Smooth muscle cell (in vitro differentiated cells): ENCODE results near the gene HOXB2. TPM values are rescaled to one million over a fixed set of nuclear protein-coding genes. Genes with fewer than 3 reads are reported as not detected.
"Not testable (repeated sequence)": the region's sequence is repeated elsewhere in the genome, so short reads cannot be mapped to it uniquely, and the experiment has no call there.

Experiments
- DNase-seq: peaks from one replicate; lab custom pipeline; 2025; ENCODE audit not compliant: unreplicated experiment; lab: John Stamatoyannopoulos, UW
- H2AFZ ChIP-seq: fragments of 200-600 bp; sonication (generic); 2 replicates; pipeline ENCODE4 v1.6.0; 2016; ENCODE audit warnings: antibody characterized with exemption, low read depth, mild to moderate bottlenecking
- H3F3A ChIP-seq: fragments of 200-600 bp; sonication (generic); 2 replicates; pipeline ENCODE4 v1.6.0; 2017; ENCODE audit warnings: antibody characterized with exemption, low read depth
- H3K27ac ChIP-seq: fragments of 200-600 bp; sonication (generic); 2 replicates; pipeline ENCODE4 v1.5.1; 2016; ENCODE audit warnings: low read depth, mild to moderate bottlenecking
- H3K27me3 ChIP-seq: fragments of 200-600 bp; sonication (generic); 2 replicates; pipeline ENCODE4 v1.6.1; 2016; ENCODE audit warnings: low read depth, mild to moderate bottlenecking
- H3K36me3 ChIP-seq: fragments of 200-600 bp; sonication (generic); 2 replicates; pipeline ENCODE4 v1.5.1; 2016; ENCODE audit warnings: low read depth
- H3K4me1 ChIP-seq: fragments of 200-600 bp; sonication (generic); 2 replicates; pipeline ENCODE4 v1.5.1; 2016; ENCODE audit warnings: low read depth
- H3K4me2 ChIP-seq: fragments of 200-600 bp; sonication (generic); 2 replicates; pipeline ENCODE4 v1.6.0; 2016; ENCODE audit warnings: mild to moderate bottlenecking
- H3K4me3 ChIP-seq: fragments of 200-600 bp; sonication (generic); 2 replicates; pipeline ENCODE4 v1.5.1; 2016; ENCODE audit warnings: mild to moderate bottlenecking
- H3K79me2 ChIP-seq: fragments of 200-600 bp; sonication (generic); 2 replicates; pipeline ENCODE4 v1.6.0; 2016; ENCODE audit warnings: low read depth, mild to moderate bottlenecking
- H3K9ac ChIP-seq: fragments of 200-600 bp; sonication (generic); 2 replicates; pipeline ENCODE4 v1.6.0; 2016; ENCODE audit warnings: low read depth
- H3K9me3 ChIP-seq: fragments of 200-600 bp; sonication (generic); replicated peaks from 2 replicates; pipeline ENCODE4 v1.5.1; 2016; ENCODE audit warnings: low read depth
- H4K20me1 ChIP-seq: fragments of 200-600 bp; sonication (generic); 2 replicates; pipeline ENCODE4 v1.6.0; 2016; ENCODE audit warnings: low read depth
- WGBS: methylation state at CpG from one replicate; pipeline ENCODE4 v1.1.7; 2016; ENCODE audit warnings: low lambda C conversion rate; 5-methylcytosine and 5-hydroxymethylcytosine counted together
- polyA plus RNA-seq: library from polyadenylated mRNA; unstranded; fragments of >200 nt; fragmentation: Nextera tagmentation; extraction: Ambion mirVana; gene quantifications from 2 replicates; pipeline ENCODE4 v1.2.1, GENCODE V29; 2016
- total RNA-seq: library from RNA; depleted of rRNA; stranded (reverse); fragments of >200 nt; gene quantifications from 2 replicates; pipeline ENCODE4 v1.2.3, GENCODE V29; 2014
- TF ChIP-seq, protein P1 (sequence below): fragments of 200-600 bp; sonication (generic); IDR thresholded peaks from 2 replicates; pipeline ENCODE4 v1.5.1; 2017; ENCODE audit warnings: borderline replicate concordance, mild to moderate bottlenecking, antibody characterized with exemption; ENCODE audit not compliant: insufficient read depth, poor library complexity, severe bottlenecking

Gene HOXB2
- total and polyA plus RNA-seq, 2 experiments from 2014 or later, result 26.5 to 40.4 TPM

DNA sequence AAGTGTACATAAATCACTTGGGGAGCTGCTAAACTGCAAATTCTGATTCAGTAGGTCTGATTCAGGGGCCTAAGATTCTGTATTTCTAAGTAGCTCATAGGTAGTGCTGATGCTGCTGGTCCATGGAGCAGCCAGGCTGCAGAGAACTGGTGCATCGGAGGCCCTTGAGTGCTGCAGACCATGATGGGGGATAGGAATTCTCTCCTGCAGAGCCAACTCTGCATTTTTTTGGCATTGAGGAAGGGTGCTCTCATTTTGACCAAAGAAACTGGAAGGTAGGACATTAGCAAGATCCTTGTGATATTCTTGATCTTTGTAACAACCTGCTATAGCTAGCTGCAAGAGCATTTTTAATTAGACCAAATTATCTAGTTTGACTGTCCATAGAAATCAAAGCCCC, 4.7 kb downstream of the HOXB2 start:
- H3K4me3 ChIP-seq, result no peak overlapping the region
- no peak overlapping the region for H3K9ac ChIP-seq
- no peak for DNase-seq
- peaks cover 8% of the 10 kb centered on the region for H3F3A ChIP-seq
- H2AFZ ChIP-seq, result no peak overlapping the region
- no peaks in the 10 kb centered on the region for H3K9me3 ChIP-seq
- TF ChIP-seq, protein P1, sequence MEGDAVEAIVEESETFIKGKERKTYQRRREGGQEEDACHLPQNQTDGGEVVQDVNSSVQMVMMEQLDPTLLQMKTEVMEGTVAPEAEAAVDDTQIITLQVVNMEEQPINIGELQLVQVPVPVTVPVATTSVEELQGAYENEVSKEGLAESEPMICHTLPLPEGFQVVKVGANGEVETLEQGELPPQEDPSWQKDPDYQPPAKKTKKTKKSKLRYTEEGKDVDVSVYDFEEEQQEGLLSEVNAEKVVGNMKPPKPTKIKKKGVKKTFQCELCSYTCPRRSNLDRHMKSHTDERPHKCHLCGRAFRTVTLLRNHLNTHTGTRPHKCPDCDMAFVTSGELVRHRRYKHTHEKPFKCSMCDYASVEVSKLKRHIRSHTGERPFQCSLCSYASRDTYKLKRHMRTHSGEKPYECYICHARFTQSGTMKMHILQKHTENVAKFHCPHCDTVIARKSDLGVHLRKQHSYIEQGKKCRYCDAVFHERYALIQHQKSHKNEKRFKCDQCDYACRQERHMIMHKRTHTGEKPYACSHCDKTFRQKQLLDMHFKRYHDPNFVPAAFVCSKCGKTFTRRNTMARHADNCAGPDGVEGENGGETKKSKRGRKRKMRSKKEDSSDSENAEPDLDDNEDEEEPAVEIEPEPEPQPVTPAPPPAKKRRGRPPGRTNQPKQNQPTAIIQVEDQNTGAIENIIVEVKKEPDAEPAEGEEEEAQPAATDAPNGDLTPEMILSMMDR, result no peak
- H3K79me2 ChIP-seq, result peaks cover 30% of the 10 kb centered on the region
- no peaks in the 10 kb centered on the region for H4K20me1 ChIP-seq
- H3K27me3 ChIP-seq, result no peaks in the 10 kb centered on the region
- peak overlapping the region; percentile 93 for H3K27ac ChIP-seq
- H3K36me3 ChIP-seq, result no peaks in the 10 kb centered on the region
- WGBS, result 75% methylated on average over 1 of the region's 1 CpG
- peaks cover 15% of the 10 kb centered on the region for H3K4me1 ChIP-seq
- peak overlapping the region; percentile 98 for H3K4me2 ChIP-seq

DNA sequence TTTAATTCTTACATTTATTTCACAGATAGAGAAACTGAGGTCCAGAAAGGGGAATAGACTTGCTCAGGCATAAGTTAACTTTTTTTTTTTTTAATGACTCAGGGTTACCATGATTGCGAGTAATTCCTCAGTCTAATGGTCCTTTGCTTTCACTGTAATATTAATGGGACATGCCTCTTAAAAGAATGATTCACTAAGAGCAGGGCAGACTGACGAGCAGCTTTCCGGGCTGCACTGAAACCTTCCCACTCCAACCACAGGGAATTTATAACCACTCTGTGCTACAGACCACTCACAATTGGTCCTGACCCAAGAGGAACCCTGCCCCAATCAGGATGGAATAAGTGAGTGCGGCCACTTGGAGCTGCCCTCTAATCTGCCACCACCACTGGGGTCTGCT, 5.7 kb downstream of the HOXB2 start:
- peaks cover 15% of the 10 kb centered on the region for H3K4me1 ChIP-seq
- H3K9ac ChIP-seq, result no peak overlapping the region
- TF ChIP-seq, protein P1, result no peak
- no peaks in the 10 kb centered on the region for H3K36me3 ChIP-seq
- H3K27me3 ChIP-seq, result no peaks in the 10 kb centered on the region
- peaks cover 30% of the 10 kb centered on the region for H3K79me2 ChIP-seq
- H3K27ac ChIP-seq, result peak overlapping the region; percentile 85
- H3K9me3 ChIP-seq, result no peaks in the 10 kb centered on the region
- peak overlapping the region; percentile 98 for H3K4me2 ChIP-seq
- H3K4me3 ChIP-seq, result no peak overlapping the region
- no peak overlapping the region for H2AFZ ChIP-seq
- 17% methylated on average over 4 of the region's 4 CpGs for WGBS
- peaks cover 7% of the 10 kb centered on the region for H3F3A ChIP-seq
- DNase-seq, result no peak
- no peaks in the 10 kb centered on the region for H4K20me1 ChIP-seq

DNA sequence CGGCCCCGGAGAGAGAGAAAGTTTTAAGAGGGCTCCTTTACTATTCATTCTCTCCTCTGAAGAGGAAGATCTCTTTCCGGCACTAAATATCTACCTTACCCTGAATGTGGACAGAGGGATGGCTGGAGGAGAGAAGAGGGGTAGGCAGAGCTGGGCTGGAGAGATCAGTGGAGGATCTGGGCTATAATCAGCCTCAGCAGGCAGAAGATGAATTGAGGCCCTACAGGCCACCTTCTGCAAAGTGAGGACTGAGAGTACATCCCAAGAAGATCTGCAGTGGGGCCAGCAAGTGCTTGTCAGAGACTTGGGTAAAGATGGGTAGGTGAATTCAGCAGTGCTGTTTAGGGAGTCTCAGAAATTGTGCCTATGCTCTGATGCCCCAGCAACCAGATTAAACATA, 7.6 kb downstream of the HOXB2 start:
- Histone ChIP-seq H2AFZ (no peak overlapping the region), H3K27me3 (peaks cover 2% of the 10 kb centered on the region), H3K9me3 (no peaks in the 10 kb centered on the region), H4K20me1 (no peaks in the 10 kb centered on the region), H3K9ac (no peak overlapping the region), H3K79me2 (peaks cover 16% of the 10 kb centered on the region), H3K4me2 (no peak overlapping the region), H3K36me3 (no peaks in the 10 kb centered on the region), H3K27ac (peak overlapping the region; percentile 58), H3K4me1 (peaks cover 15% of the 10 kb centered on the region), H3F3A (peaks cover 7% of the 10 kb centered on the region), H3K4me3 (no peak overlapping the region)
- 79% methylated on average over 3 of the region's 3 CpGs for WGBS
- DNase-seq, result no peak
- TF ChIP-seq, protein P1, result no peak

DNA sequence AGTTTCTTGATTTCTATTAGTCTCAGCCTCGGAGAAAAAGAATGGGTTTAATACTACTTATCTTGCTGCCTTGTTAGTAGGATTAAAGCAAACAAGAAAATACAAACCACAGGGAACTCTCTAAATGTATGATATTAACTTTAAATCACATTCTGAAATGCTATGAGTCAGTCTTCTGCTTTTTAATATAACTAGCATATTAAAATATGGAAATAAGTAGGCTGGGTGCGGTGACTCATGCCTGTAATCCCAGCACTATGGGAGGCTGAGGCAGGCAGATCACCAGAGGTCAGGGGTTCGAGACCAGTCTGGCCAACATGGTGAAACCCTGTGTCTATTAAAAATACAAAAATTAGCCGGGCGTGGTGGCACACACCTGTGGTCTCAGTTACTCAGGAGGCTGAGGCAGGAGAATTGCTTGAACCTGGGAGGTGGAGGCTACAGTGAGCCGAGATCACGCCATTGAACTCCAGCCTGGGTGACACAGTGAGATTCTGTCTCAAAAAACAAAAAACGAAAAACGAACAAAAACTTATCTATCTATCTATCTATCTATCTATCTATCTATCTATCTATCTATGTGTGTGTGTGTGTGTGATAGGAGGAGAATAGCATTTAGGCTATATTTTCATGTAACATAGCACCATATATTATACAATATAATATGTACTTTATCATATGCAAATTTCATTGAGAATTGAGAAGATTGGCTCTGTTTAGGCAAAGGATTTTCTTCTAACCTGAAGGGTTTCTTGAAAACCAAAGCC, 8.9 kb downstream of the HOXB2 start:
- WGBS, result 94% methylated on average over 9 of the region's 9 CpGs

More for the DNA sequence above, 8.9 kb downstream of the HOXB2 start:
- not testable (repeated sequence) for DNase-seq, H3K4me1 ChIP-seq, H3K4me3 ChIP-seq, H3K9ac ChIP-seq, H3K4me2 ChIP-seq, H2AFZ ChIP-seq, H3K79me2 ChIP-seq, H3K36me3 ChIP-seq, H4K20me1 ChIP-seq, H3K9me3 ChIP-seq, H3F3A ChIP-seq
- peaks cover 16% of the 10 kb centered on the region for H3K27me3 ChIP-seq
- H3K27ac ChIP-seq, result peak overlapping the region; percentile 29
